Left forelimb (tissue), 1 donor: Measurements from ENCODE around the gene MOK.
"Not testable (repeated sequence)": the region's sequence is repeated elsewhere in the genome, so short reads cannot be mapped to it uniquely, and the experiment has no call there.

Source experiments
- DNase-seq: peaks from one replicate; pipeline ENCODE4 v3.0.0-alpha.2; 2018; ENCODE audit warnings: low spot score

Gene MOK

GRCh38 chr14:102304611-102305506 lies at the start of gene MOK:
TSS of gene MOK (minus strand) at chr14:102305164. CDS start at chr14:102304968, 196 bp downstream.
- peak; percentile 99 for DNase-seq

GRCh38 chr14:102353126-102353619 lies 48.2 kb upstream of the MOK start:
- no peak for DNase-seq

GRCh38 chr14:102352213-102352612 lies 47.2 kb upstream of the MOK start:
- DNase-seq: no peak

- DNase-seq: not testable (repeated sequence)
These were observed 46.6 kb upstream of the MOK start for GRCh38 chr14:102351593-102351992.

DNA sequence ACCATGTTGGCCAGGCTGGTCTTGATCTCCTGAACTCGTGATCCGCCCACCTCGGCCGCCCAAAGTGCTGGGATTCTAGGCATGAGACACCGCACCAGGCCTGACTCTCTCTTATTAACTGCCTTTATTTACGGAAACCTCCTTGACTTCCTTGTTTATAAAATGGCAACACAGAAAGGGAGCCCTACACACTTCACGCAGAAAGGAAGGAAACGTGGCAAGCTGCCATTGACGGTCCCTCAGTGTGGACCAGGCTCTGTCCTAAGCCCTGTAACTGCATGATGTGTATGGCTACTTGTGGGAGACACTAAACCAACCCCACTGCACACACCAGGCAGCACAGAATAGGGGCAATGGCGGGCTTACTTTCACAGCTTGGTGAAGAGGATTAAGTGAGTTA lies 46.1 kb upstream of the MOK start:
- DNase-seq: no peak

DNA sequence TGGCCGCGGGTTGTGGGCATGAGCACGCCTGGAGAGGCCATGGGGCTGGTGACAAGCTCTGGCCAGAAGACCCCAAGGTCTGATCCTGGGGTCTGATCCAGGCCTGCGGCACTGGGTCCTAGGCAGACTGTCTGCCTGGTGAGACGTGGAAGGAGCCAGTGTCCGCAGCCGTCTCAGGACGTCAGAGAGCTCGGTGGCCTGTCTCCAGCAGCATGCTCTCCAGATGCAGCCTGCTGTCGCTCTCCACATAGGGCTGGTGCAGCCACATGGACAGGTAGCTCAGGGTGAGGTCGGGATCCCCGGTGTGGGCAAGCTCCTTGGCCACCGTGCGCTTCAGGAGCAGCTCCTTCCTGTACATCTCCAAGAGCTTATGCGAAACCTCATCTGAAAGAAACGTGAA lies 43.4 kb upstream of the MOK start:
- no peak for DNase-seq

GRCh38 chr14:102346645-102347044 lies 41.7 kb upstream of the MOK start:
- DNase-seq: no peak

- no peak for DNase-seq
These were observed 40.3 kb upstream of the MOK start for GRCh38 chr14:102345232-102345631.

DNA sequence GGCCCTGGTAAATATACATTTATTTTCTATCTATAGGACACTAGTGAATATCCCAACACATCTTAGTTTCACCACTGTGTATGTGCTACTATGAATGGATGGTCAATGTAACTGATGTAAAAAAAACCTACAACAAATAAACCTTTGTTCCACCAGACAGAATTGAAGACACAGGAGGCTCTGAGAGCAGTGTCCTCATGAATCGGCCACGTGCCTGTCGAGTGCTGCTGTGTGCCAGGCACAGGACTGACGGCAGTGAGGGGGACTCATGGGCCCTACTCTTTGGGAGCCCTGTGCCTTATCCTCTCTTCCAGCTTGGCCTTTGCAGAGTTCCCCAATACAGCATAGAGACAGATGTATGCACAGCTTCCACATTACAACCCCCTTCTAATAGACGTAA lies 39.5 kb upstream of the MOK start:
- DNase-seq: no peak

GRCh38 chr14:102344084-102344483 lies 39.1 kb upstream of the MOK start:
- no peak for DNase-seq

DNA sequence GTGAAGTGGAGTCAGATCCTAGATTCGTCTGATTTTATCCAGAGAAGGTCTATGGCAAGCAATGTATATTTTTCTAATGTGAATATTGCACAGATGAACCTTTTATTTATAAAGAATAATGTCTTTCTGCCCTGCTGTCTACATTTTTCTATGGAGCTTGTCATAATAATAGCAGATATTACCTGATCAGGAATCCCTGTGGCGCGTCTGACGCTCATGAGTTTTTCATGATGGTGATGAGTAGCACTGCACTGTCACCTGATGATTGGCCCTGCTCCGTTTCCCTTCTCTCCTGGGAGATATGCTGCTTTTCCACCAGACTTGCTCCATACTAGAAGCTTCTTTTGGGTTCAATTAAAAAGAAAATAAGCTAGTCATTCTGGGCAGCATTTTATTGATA lies 37.3 kb upstream of the MOK start:
- no peak for DNase-seq

GRCh38 chr14:102341566-102341965 lies 36.6 kb upstream of the MOK start:
- no peak for DNase-seq

- DNase-seq: no peak
These were observed 33.8 kb upstream of the MOK start for GRCh38 chr14:102338724-102339123.

GRCh38 chr14:102335163-102335562 lies 30.2 kb upstream of the MOK start:
- no peak for DNase-seq

DNA sequence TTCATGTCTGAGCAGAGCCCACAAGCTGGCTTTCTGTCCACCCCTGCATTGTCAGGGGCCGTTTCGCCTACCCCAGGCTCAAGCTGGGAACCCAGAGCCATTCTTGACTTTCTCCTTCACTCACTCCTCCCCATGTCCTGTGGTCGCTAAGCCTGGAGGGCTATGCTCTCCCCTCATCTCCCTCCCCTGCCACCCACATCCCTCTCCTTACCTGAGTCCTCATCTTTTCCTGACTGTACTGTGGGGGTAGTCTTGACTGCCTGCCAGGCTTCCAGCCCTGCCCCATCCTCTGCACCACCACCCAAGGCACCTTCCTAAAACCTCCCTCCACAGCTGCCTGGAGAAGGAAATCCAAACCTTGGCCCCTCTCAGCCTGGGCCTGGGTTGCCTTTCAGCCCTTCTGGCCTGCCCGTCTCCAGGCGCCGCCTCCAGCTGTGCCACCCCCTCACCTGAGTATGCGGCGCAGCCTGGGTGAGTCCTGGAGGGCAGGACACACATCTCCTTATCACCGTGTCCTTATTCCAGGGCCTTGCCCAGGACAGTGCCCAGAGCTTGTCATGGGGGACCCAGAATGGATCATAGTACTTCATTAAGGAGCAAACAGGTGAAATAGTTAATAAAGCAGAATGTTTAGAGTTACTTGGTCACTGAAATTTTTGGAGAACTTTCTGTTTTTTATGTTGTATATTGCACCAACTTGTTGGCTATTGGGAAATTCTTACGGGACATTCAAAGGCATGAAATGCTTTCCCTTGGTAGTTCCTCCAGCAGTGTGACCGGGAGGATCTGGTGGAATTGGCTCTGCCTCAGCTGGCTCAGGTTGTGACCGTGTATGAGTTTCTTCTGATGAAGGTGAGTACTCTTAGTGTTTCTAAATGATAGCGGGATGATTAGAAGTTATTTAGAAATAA lies 29.1 kb upstream of the MOK start:
- DNase-seq: no peak

GRCh38 chr14:102333390-102333789 lies 28.4 kb upstream of the MOK start:
- DNase-seq: no peak

GRCh38 chr14:102330806-102331205 lies 25.8 kb upstream of the MOK start:
- no peak for DNase-seq

DNA sequence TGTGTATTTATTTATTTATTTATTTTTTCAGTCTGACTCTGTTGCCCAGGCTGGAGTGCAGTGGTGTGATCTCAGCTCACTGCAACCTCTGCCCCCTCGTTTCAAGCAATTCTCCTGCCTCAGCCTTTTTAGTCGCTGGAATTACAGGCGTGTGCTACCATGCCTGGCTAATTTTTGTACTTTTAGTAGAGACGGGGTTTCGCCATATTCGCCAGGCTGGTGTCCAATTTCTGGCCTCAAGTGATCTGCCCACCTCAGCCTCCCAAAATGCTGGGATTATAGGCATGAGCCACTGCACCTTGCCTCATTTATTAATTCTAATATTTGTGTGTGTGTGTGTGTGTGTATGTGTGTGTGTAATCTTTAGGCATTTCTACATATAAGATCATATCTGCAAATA lies 24.4 kb upstream of the MOK start:
- DNase-seq: not testable (repeated sequence)

GRCh38 chr14:102326583-102326982 lies 21.6 kb upstream of the MOK start:
- DNase-seq: no peak

GRCh38 chr14:102325791-102326345 lies 20.9 kb upstream of the MOK start:
- no peak for DNase-seq

DNA sequence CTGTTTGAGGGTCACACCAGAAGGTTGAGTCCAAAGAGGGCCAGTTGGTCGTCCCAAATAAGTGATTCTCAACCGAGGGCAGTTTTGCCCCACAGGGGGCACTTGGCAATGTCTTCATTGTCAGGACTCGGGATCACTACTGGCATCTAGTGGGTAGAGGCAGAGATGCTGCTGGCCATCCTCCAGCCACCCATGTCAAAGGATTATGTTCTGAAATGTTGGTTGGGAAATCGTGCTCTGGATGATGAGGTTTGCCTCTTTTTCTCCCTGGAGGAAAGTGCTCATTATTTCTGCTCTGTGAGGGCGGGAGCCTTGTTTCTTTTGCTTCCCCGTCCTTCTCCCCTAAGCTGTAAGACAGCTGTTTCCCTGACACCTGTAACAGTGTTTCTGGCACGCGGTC lies 18.1 kb upstream of the MOK start:
- DNase-seq: no peak
